ENCODE data around the gene AHSG. TPM values are rescaled to one million over a fixed set of nuclear protein-coding genes. Genes with fewer than 3 reads are reported as not detected.
"Not testable (repeated sequence)": the region's sequence is repeated elsewhere in the genome, so short reads cannot be mapped to it uniquely, and the experiment has no call there.

The AHSG gene
- total RNA-seq, 6 experiments from 2014 or later = not detected

DNA sequence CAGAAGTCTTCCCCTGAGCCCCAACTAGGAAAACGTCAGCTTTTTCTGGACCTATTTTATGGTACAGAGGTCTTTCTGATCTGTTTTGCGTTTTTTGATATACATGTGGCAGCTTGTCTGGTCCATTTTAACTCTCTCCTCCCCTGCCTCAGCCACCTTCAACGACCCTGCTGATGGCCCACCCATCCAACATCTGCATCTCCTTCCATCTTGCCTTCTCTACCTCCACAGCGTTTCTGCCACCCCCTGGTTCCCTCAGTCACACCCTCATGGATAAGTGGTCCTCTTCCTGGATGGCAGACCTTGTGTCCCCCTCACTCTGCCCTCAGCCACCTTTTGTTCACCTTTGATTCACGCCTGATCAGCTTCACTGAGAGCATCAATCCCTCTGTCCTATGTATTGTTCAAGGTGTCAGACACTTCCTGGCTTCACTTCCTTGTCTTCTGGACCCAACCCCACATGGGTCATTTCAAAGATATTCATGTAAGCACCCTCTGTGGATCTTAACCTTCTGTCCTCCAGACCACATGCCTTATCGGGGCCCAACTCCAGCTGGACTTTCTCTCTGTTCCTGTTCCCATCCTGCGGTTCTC, 13.5 kb downstream of the AHSG start:
- H3K27me3 Mint-ChIP-seq (ENCODE audit: insufficient read depth) = peaks cover 9% of the 10 kb centered on the region
- no peak overlapping the region for H3K4me3 Mint-ChIP-seq
- DNase-seq = no peak
- H3K4me1 Mint-ChIP-seq (ENCODE audit: low read depth) = no peaks in the 10 kb centered on the region
- TF ChIP-seq, protein P1, sequence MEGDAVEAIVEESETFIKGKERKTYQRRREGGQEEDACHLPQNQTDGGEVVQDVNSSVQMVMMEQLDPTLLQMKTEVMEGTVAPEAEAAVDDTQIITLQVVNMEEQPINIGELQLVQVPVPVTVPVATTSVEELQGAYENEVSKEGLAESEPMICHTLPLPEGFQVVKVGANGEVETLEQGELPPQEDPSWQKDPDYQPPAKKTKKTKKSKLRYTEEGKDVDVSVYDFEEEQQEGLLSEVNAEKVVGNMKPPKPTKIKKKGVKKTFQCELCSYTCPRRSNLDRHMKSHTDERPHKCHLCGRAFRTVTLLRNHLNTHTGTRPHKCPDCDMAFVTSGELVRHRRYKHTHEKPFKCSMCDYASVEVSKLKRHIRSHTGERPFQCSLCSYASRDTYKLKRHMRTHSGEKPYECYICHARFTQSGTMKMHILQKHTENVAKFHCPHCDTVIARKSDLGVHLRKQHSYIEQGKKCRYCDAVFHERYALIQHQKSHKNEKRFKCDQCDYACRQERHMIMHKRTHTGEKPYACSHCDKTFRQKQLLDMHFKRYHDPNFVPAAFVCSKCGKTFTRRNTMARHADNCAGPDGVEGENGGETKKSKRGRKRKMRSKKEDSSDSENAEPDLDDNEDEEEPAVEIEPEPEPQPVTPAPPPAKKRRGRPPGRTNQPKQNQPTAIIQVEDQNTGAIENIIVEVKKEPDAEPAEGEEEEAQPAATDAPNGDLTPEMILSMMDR (IDR thresholded peaks at IDR 0.05) = no peak
- H3K27ac Mint-ChIP-seq = no peak overlapping the region
- no peaks in the 10 kb centered on the region for H3K9me3 Mint-ChIP-seq
- H3K36me3 Mint-ChIP-seq (ENCODE audit: low read depth) = no peaks in the 10 kb centered on the region

DNA sequence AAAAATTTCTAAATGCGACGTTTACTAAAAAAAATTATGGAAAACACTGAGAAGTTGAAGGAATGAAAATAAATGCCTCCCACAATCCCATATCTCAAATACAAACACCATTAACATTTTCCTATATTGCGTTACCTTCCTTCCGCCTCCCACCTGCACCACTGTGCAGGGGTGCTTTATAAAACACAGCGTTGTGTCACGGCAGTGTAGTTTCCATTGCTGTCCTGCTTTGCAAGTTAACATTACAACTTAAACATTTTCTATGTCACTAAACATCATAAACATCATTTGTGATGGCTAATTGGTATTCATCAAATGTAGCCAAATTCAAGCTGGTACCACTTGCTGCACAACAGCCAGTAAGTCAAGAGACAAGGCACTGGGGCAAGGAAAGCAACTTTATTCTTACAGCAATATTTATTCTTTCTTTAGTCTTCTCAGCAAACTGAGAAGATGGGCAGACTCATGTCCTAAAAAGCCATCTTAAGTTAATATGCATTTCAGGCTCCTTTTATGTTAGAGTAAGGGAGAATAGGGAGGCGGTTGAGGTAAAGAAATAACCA, 15.1 kb downstream of the AHSG start:
- Mint-ChIP-seq H3K27ac (no peak overlapping the region), H3K4me1 (ENCODE audit: low read depth) (no peaks in the 10 kb centered on the region), H3K27me3 (ENCODE audit: insufficient read depth) (peaks cover 7% of the 10 kb centered on the region), H3K9me3 (no peaks in the 10 kb centered on the region), H3K36me3 (ENCODE audit: low read depth) (no peaks in the 10 kb centered on the region), H3K4me3 (no peak overlapping the region)
- DNase-seq = no peak
- TF ChIP-seq, protein P1 (IDR thresholded peaks at IDR 0.05) = no peak

DNA sequence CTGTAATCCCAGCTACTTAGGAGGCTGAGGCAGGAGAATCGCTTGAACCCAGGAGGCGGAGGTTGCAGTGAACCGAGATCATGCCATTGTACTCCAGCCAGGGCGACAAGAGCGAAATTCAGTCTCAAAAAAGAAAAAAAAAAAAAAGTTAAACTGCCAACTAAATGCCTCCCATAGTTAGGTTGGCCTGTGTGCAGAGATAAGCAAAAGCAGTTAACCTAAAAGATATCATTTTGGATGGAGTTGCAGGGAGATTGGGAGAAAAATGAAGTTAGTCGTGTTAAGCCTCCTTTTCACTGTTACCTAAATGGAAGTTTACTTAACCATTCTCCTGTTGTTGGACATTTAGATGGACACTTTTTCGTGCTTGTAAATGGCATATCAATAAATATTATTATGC, 15.9 kb downstream of the AHSG start:
- DNase-seq = no peak
- H3K4me3 Mint-ChIP-seq = no peak overlapping the region
- H3K4me1 Mint-ChIP-seq (ENCODE audit: low read depth) = no peaks in the 10 kb centered on the region
- H3K36me3 Mint-ChIP-seq (ENCODE audit: low read depth) = no peaks in the 10 kb centered on the region
- H3K27me3 Mint-ChIP-seq (ENCODE audit: insufficient read depth) = peaks cover 7% of the 10 kb centered on the region
- TF ChIP-seq, protein P1 (IDR thresholded peaks at IDR 0.05) = no peak
- H3K9me3 Mint-ChIP-seq = no peaks in the 10 kb centered on the region
- H3K27ac Mint-ChIP-seq = no peak overlapping the region

DNA sequence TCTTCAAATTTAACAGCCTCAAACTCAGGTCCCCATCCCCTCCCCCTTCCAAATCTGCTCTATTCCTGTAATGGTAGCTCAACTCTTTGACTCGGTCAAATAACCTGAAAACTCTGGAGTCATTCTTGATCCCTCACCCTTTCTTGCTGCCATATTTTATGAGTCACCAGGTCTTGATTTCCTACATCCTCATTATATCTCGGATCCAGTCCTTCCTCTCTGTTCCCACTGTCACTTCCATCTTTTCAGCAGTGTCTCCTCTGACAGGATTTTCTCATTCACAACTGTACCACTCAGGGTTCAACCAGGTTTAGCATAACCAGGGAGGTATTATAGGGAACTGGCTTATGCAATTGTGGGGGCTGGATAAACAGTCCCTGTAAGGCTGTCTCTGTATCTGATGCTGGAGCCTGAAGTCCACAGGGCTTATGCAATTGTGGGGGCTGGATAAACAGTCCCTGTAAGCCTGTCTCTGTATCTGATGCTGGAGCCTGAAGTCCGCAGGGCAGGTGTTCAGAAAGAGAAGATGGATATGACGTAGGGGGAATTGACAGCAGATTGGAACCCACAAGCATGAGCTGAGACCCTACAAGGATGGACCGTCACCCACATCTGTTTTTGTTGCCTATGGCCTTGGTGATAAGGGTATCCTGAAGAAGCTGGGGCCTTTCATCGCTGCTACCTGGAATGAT, 18.2 kb downstream of the AHSG start:
- DNase-seq = no peak

DNA sequence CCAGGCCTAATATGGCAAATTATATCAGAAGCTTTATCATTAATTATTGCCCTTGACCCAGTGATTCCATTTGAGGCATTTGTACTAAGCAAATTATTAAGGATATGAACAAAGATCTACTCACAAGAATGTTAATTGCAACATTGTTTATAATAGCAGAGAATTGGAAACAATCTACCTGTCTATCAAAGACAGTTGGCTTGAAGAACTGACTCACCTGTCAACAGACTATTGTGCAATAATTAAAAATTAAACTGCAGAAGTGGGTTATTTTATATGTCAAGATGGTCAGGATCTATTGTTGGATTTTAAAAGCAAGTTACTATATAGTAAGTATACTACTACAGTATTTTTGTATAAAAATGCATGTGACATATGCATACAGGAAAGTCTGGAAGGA, 20.6 kb downstream of the AHSG start:
- TF ChIP-seq, protein P1 (IDR thresholded peaks at IDR 0.05) = no peak
- H3K9me3 Mint-ChIP-seq = no peaks in the 10 kb centered on the region
- H3K4me3 Mint-ChIP-seq = no peak overlapping the region
- H3K36me3 Mint-ChIP-seq (ENCODE audit: low read depth) = no peaks in the 10 kb centered on the region
- no peaks in the 10 kb centered on the region for H3K4me1 Mint-ChIP-seq (ENCODE audit: low read depth)
- DNase-seq = no peak
- H3K27ac Mint-ChIP-seq = no peak overlapping the region
- H3K27me3 Mint-ChIP-seq (ENCODE audit: insufficient read depth) = peaks cover 18% of the 10 kb centered on the region

More for the DNA sequence above, 18.2 kb downstream of the AHSG start:
- Mint-ChIP-seq H3K27me3 (ENCODE audit: insufficient read depth) (peaks cover 7% of the 10 kb centered on the region), H3K36me3 (ENCODE audit: low read depth) (no peaks in the 10 kb centered on the region), H3K4me1 (ENCODE audit: low read depth) (no peaks in the 10 kb centered on the region), H3K4me3 (no peak overlapping the region), H3K27ac (no peak overlapping the region), H3K9me3 (no peaks in the 10 kb centered on the region)
- TF ChIP-seq, protein P1 (IDR thresholded peaks at IDR 0.05) = no peak

DNA sequence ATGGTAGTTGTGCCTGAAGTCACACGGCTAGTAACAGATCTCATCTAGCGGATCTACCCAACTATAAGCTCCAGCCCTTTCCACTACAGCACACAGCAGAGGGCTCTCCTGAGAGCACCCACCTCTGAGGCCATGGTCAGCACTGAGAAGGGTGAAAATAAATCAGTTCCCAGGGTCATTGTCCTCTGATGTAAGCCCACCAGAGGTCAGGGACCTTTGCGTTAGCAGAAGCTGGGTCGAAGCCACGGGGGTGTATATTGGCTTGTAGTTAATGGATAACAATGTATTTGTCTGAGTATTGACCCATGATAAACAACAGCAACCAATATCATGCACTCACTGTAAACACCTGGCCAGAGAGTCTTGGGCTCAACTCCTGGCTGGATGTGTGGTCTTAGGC, 21.3 kb downstream of the AHSG start:
- not testable (repeated sequence) for H3K9me3 Mint-ChIP-seq; H3K27ac Mint-ChIP-seq; H3K4me1 Mint-ChIP-seq (ENCODE audit: low read depth); H3K36me3 Mint-ChIP-seq (ENCODE audit: low read depth); DNase-seq; H3K4me3 Mint-ChIP-seq
- H3K27me3 Mint-ChIP-seq (ENCODE audit: insufficient read depth) = peaks cover 18% of the 10 kb centered on the region
